Calu3 (cell line): ENCODE measurements around the gene UBTD2. TPM values are rescaled to one million over a fixed set of nuclear protein-coding genes. Genes with fewer than 3 reads are reported as not detected.

Experiments used
- BruUV-seq: library from RNA; stranded (reverse); fragments of 400-500 nt; replicated peaks from 2 replicates; lab custom pipeline; 2021; lab: Mats Ljungman, UMichigan
- CTCF ChIA-PET: fragments of 300-600 bp; sonication (Branson Sonifier 250); formaldehyde crosslinking; loops from one replicate; lab custom pipeline; 2022; ENCODE audit warnings: antibody characterized with exemption; lab: Charles Lee
- DNase-seq: peaks from one replicate; pipeline ENCODE4 v3.0.0; 2022
- H3K27ac Mint-ChIP-seq: one replicate; pipeline ENCODE4 v1.8.0; 2022; ENCODE audit warnings: mixed read lengths; ENCODE audit not compliant: unreplicated experiment
- H3K27me3 Mint-ChIP-seq: one replicate; pipeline ENCODE4 v1.8.0; 2022; ENCODE audit warnings: mixed read lengths; ENCODE audit not compliant: unreplicated experiment
- H3K36me3 Mint-ChIP-seq: one replicate; pipeline ENCODE4 v1.8.0; 2022; ENCODE audit warnings: mild to moderate bottlenecking, moderate library complexity, mixed read lengths; ENCODE audit not compliant: insufficient read depth, unreplicated experiment
- H3K4me1 Mint-ChIP-seq: one replicate; pipeline ENCODE4 v1.8.0; 2022; ENCODE audit warnings: mild to moderate bottlenecking, low read depth, mixed read lengths; ENCODE audit not compliant: unreplicated experiment
- H3K4me3 Mint-ChIP-seq: one replicate; pipeline ENCODE4 v1.8.0; 2022; ENCODE audit warnings: mild to moderate bottlenecking, low read depth, moderate library complexity, mixed read lengths; ENCODE audit not compliant: unreplicated experiment
- H3K9me3 Mint-ChIP-seq: one replicate; pipeline ENCODE4 v1.8.0; 2022; ENCODE audit warnings: low read depth, mixed read lengths; ENCODE audit not compliant: unreplicated experiment
- intact Hi-C: fragments of 100-400 bp; cut with micrococcal nuclease; formaldehyde crosslinking; loops from one replicate; pipeline ENCODE4 v1.10.0; 2022; ENCODE audit not compliant: unreplicated experiment
- total RNA-seq: library from RNA; stranded (reverse); gene quantifications from 2 replicates; pipeline ENCODE4 v1.2.3, GENCODE V29; 2022
- TF ChIP-seq, protein P1 (sequence below): fragments of 200-600 bp; IDR thresholded peaks from one replicate; pipeline ENCODE4 v1.8.0; 2022; ENCODE audit warnings: antibody characterized with exemption; ENCODE audit not compliant: unreplicated experiment

The UBTD2 gene
- total RNA-seq, 1 experiment from 2014 or later, result 21.1 TPM

- intact Hi-C loops, result no loop called here
- no peak overlapping the region for H3K27ac Mint-ChIP-seq
- CTCF ChIA-PET, result no interaction called here
Observed at GRCh38 chr5:172167895-172168294, 115.7 kb downstream of the UBTD2 start.

GRCh38 chr5:172166030-172166826, 117.3 kb downstream of the UBTD2 start:
- no peaks in the 10 kb centered on the region for H3K4me1 Mint-ChIP-seq
- TF ChIP-seq, protein P1, sequence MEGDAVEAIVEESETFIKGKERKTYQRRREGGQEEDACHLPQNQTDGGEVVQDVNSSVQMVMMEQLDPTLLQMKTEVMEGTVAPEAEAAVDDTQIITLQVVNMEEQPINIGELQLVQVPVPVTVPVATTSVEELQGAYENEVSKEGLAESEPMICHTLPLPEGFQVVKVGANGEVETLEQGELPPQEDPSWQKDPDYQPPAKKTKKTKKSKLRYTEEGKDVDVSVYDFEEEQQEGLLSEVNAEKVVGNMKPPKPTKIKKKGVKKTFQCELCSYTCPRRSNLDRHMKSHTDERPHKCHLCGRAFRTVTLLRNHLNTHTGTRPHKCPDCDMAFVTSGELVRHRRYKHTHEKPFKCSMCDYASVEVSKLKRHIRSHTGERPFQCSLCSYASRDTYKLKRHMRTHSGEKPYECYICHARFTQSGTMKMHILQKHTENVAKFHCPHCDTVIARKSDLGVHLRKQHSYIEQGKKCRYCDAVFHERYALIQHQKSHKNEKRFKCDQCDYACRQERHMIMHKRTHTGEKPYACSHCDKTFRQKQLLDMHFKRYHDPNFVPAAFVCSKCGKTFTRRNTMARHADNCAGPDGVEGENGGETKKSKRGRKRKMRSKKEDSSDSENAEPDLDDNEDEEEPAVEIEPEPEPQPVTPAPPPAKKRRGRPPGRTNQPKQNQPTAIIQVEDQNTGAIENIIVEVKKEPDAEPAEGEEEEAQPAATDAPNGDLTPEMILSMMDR, result no peak
- CTCF ChIA-PET, result no interaction called here
- no peaks in the 10 kb centered on the region for H3K36me3 Mint-ChIP-seq
- intact Hi-C loops, result no loop called here
- no TSS peak for BruUV-seq
- H3K27me3 Mint-ChIP-seq, result no peaks in the 10 kb centered on the region
- H3K4me3 Mint-ChIP-seq, result no peak overlapping the region
- H3K9me3 Mint-ChIP-seq, result no peaks in the 10 kb centered on the region
- DNase-seq, result no peak
- H3K27ac Mint-ChIP-seq, result no peak overlapping the region

More at GRCh38 chr5:172167895-172168294, 115.7 kb downstream of the UBTD2 start:
- DNase-seq, result no peak
- BruUV-seq, result no TSS peak
- Mint-ChIP-seq H3K4me3 (no peak overlapping the region), H3K9me3 (no peaks in the 10 kb centered on the region), H3K4me1 (no peaks in the 10 kb centered on the region), H3K27me3 (no peaks in the 10 kb centered on the region), H3K36me3 (no peaks in the 10 kb centered on the region)
- TF ChIP-seq, protein P1, result no peak

GRCh38 chr5:172165465-172165864, 118.1 kb downstream of the UBTD2 start:
- TF ChIP-seq, protein P1, result no peak
- Mint-ChIP-seq H3K4me3 (no peak overlapping the region), H3K27me3 (no peaks in the 10 kb centered on the region), H3K9me3 (no peaks in the 10 kb centered on the region), H3K4me1 (peaks cover 7% of the 10 kb centered on the region), H3K36me3 (peaks cover 3% of the 10 kb centered on the region), H3K27ac (no peak overlapping the region)
- intact Hi-C loops, result no loop called here
- DNase-seq, result no peak
- CTCF ChIA-PET, result no interaction called here
- no TSS peak for BruUV-seq

- Mint-ChIP-seq H3K36me3 (peaks cover 5% of the 10 kb centered on the region), H3K4me3 (no peak overlapping the region), H3K27ac (no peak overlapping the region), H3K27me3 (no peaks in the 10 kb centered on the region), H3K4me1 (peaks cover 11% of the 10 kb centered on the region), H3K9me3 (no peaks in the 10 kb centered on the region)
- TF ChIP-seq, protein P1, result no peak
- intact Hi-C loops, result no loop called here
- CTCF ChIA-PET, result no interaction called here
- BruUV-seq, result no TSS peak
- DNase-seq, result no peak
Observed at GRCh38 chr5:172164769-172165212, 118.8 kb downstream of the UBTD2 start.
